Measurements from ENCODE around the gene TMA7B.

- TF ChIP-seq POLR2A (IDR thresholded peaks at IDR 0.05) (no peak), CTCF (IDR thresholded peaks at IDR 0.05) (no peak)
These were observed 46.9 kb upstream of the TMA7B start for GRCh38 chr22:39913321-39913720.
